SJSA1 (cell line): ENCODE results near the gene ZNF219. TPM values are rescaled to one million over a fixed set of nuclear protein-coding genes. Genes with fewer than 3 reads are reported as not detected.

Source experiments
- DNase-seq, 2 experiments: peaks; one replicate each; pipeline ENCODE4 v3.0.0-alpha.2; 2015 to 2020; ENCODE audit warnings: low spot score in 2 of 2, low read depth in 1 of 2
- H3K27ac ChIP-seq: fragments of 250-450 bp; sonication (Bioruptor Pico); 2 replicates; pipeline ENCODE4 v1.5.1; 2020; ENCODE audit warnings: mild to moderate bottlenecking, moderate library complexity
- H3K27me3 ChIP-seq: fragments of 250-450 bp; sonication (Bioruptor Pico); replicated peaks from 2 replicates; pipeline ENCODE4 v1.5.1; 2020; ENCODE audit warnings: mild to moderate bottlenecking, moderate library complexity
- H3K36me3 ChIP-seq: fragments of 250-450 bp; sonication (Bioruptor Pico); 2 replicates; pipeline ENCODE4 v1.5.1; 2020; ENCODE audit warnings: mild to moderate bottlenecking
- H3K4me1 ChIP-seq: fragments of 250-450 bp; sonication (Bioruptor Pico); replicated peaks from 2 replicates; pipeline ENCODE4 v1.6.1; 2021; ENCODE audit warnings: mild to moderate bottlenecking
- H3K4me3 ChIP-seq: fragments of 250-450 bp; sonication (Bioruptor Pico); 2 replicates; pipeline ENCODE4 v1.5.1; 2020; ENCODE audit warnings: mild to moderate bottlenecking
- H3K9me3 ChIP-seq: fragments of 250-450 bp; sonication (Bioruptor Pico); replicated peaks from 2 replicates; pipeline ENCODE4 v1.5.1; 2020; ENCODE audit warnings: mild to moderate bottlenecking
- total RNA-seq: library from RNA; depleted of rRNA; stranded (reverse); fragments of >200 nt; shearing (Covaris generic); gene quantifications from 2 replicates; pipeline ENCODE4 v1.2.3, GENCODE V29; 2014

ZNF219 gene
- total RNA-seq, 1 experiment from 2014 or later: 3.2 TPM

DNA sequence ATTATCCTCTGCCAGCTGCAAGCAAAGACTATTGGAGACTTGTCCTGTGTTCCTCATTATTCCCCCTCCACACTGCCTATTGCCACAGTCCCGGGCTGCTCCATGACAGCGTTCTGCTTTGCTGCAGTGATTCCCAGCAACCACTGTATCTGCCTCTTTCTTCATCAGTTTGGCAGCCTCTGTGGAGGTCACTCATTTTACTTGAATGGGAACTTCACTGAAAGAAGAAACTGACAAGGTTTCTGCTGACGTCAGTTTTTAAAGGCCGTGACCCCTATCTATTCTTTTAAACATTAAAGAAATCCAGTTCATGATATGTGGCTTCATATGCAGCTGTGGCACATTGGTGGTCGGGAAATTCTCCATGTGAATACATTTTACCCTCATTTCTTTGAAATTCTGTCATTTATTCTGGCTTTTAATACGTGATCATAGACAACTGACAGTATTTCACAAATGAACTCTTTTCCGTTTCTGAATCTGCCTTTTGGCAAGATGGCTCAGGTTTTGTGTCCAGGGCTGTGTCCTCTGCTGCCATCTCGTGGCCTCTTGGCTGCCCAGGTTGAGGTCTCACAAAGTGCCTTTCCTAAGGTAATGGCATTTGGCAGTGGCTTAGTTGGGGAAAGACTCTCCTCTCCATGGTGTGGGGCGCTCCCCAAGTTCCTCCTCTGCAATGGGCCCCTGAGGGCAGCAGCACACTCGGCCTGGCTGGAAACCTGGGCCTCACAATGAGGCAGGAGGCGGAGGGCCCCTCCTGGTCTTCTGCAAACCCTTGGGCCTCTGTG, 8.2 kb upstream of the ZNF219 start:
- Histone ChIP-seq H3K27ac (no peak overlapping the region), H3K9me3 (no peaks in the 10 kb centered on the region), H3K36me3 (no peaks in the 10 kb centered on the region), H3K27me3 (no peaks in the 10 kb centered on the region), H3K4me3 (no peak overlapping the region), H3K4me1 (peaks cover 23% of the 10 kb centered on the region)
- DNase-seq: peak; percentile 56 to 66

DNA sequence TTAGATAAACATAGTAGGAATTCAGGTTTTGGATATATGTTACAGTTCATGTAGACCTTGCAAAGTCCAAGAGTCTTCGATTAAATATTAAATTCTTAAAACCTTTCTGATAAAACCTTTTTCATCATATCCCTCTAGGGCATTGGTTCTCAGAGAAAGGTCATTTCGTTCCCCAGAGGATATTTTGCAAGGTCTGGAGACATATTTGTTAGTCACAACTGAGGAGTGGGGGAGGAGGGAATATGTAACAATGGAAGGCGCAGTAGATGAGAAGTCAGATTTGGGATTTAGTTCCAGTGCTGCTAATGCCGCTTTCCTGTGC, 7.7 kb upstream of the ZNF219 start:
- DNase-seq: no peak
- Histone ChIP-seq H3K27ac (no peak overlapping the region), H3K4me3 (no peak overlapping the region), H3K27me3 (no peaks in the 10 kb centered on the region), H3K9me3 (no peaks in the 10 kb centered on the region), H3K36me3 (no peaks in the 10 kb centered on the region), H3K4me1 (peaks cover 23% of the 10 kb centered on the region)

DNA sequence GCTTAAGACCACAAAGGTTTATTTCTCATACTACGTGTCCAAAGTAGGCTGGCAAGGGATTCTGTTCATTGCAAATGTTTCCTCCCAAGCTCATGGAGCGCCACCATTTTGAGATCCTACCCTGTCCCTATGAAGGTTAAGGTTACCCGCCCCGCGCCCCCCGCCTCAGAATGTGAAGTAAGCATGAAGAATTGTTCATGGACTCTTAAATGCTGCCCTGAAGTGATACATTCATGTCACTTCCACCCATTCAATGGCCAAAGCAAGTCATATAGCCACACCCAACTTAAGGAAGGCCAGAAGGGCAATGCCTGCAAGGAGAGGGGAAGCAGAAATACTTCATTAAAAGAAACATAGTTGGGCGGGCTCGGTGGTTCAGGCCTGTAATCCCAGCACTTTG, 6.6 kb upstream of the ZNF219 start:
- Histone ChIP-seq H3K4me3 (no peak overlapping the region), H3K27ac (no peak overlapping the region), H3K4me1 (peaks cover 23% of the 10 kb centered on the region), H3K27me3 (no peaks in the 10 kb centered on the region), H3K36me3 (no peaks in the 10 kb centered on the region), H3K9me3 (no peaks in the 10 kb centered on the region)
- no peak for DNase-seq

DNA sequence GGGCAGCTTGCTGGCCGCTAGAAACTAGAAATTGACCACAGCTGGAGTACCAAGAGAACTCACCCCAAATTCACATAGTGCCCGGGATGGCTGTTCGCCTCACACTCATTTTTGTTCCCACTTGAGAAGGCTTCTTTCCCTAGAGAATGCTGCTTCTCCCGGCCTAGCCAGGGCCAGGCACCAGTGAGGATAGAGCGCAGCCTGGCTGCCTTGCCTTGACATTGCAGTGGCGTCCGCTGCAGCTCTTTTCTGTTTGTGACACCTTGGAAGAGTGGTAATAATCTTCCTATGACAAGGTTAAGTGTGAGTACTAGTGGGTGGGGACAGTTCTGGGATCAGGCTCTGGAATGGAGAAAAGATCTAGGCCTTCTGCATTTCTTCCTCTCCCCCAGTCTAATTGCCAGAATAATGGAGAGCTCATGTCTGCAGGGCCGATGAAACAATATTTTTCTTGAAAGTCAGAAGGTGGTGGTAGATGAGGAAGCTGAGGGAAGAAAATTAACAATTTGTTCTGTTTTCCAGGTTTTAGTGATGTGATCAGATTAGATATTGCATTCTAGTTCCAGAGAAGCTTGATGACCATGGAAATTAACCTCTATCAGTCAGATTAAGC, 6.1 kb upstream of the ZNF219 start:
- no peaks in the 10 kb centered on the region for H3K27me3 ChIP-seq
- peak; percentile 65 to 72 for DNase-seq
- peaks cover 23% of the 10 kb centered on the region for H3K4me1 ChIP-seq
- H3K4me3 ChIP-seq: peak overlapping the region; percentile 45
- H3K9me3 ChIP-seq: no peaks in the 10 kb centered on the region
- H3K36me3 ChIP-seq: no peaks in the 10 kb centered on the region
- H3K27ac ChIP-seq: peak overlapping the region; percentile 99

DNA sequence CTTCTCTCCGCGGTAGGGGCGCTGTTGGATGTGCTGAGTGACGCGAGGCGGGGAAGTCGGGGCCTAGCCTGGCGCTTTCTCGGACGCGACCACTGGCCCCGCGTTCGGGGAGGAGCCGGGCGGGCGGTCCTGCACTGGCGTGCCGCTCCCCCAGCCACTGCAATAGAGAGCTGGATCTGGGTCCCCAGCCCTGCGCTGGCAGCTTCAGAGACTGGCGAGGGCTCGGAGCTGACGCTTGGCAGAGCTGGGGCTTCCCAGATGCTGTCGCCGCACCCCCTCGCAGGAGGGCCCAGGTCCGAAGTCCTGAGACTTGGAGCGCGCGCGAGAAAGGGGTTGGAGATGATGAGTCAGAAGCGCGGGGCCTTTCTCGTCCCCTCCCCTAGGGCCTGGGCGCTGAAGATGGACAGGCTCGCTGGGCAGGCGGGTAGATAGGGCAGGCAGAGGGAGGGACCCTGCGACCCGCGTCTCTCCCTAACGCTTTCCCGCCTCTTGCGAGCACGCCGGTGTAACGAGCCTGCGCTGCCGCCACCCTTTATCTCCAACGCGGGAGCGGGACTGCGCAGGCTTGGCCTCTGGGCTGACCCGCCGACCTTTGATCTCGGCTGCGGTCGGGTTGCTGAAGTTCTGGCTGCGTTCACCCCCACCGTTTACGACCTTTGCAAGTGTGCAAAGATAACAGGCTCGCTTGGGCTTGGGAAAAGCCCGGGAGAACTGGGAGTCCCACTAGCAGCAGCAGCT, 5.4 kb upstream of the ZNF219 start:
- Histone ChIP-seq H3K4me3 (peak overlapping the region; percentile 45), H3K4me1 (peaks cover 29% of the 10 kb centered on the region), H3K27me3 (peaks cover 3% of the 10 kb centered on the region; the same call in 1 of the 2 replicates), H3K36me3 (no peaks in the 10 kb centered on the region), H3K27ac (peak overlapping the region; percentile 99), H3K9me3 (no peaks in the 10 kb centered on the region)
- peak; percentile 96 to 99 for DNase-seq

DNA sequence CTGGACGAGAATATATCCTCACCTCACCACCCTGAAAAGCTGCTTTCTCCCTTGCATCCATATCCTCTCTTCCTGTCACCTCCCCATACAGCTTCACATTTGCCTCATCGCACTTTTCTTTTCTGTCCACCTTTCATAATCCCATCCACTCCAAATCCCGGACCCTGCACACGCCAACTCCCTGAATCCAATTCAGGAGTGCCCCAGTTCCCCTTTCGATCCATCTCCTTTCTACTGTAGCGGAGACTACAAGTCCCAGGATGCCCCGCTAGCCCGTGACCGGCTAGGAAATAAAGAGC, 4.9 kb upstream of the ZNF219 start:
- Histone ChIP-seq H3K27me3 (peaks cover 5% of the 10 kb centered on the region; the same call in 1 of the 2 replicates), H3K36me3 (no peaks in the 10 kb centered on the region), H3K27ac (peak overlapping the region; percentile 99), H3K9me3 (no peaks in the 10 kb centered on the region), H3K4me1 (peaks cover 30% of the 10 kb centered on the region), H3K4me3 (peak overlapping the region; percentile 45)
- DNase-seq: no peak

DNA sequence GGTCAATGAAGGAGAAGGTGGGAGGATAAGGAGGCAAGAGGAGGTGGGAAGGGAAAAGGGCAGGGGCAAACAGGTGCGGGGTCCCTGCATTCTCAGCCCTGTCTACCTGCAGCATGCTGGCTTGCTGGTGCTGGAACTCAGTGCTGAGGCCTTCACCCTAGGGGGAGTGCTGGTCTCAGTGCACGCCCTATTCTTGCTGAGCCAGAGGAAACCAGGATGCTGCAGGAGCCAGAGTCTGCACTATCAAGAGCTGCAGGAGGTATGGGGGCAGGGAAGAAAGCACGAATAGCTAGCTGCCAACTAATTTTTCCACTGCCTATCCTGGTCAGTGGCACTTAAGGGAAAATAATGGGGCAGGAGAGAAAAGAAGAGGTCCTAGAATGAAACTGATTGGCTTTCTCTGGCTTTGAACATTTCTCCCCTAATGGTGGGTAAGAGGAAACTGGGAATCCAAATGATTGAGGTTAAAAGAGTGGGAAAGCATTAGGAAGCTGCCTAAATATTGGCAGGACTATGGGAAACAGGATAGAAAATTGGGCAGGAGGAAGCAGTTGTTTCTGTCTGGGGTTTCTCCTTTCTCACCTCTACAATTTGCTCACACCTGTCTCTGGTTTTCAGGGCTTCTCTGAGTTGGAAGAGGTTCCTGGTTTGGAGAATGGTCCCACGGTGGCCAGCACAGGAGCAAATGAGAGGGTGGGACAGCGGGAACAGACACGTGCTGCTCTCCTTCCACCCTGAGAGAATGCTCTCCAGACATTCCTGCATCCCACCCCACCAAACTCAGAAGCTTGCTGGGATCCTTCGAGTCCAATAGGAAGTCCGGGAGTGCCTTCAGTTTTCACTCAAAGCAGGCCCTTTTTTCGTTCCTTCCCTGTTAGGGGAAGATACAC, 4.3 kb upstream of the ZNF219 start:
- peaks cover 30% of the 10 kb centered on the region for H3K4me1 ChIP-seq
- no peak for DNase-seq
- no peak overlapping the region for H3K27ac ChIP-seq
- peak overlapping the region; percentile 45 for H3K4me3 ChIP-seq
- H3K27me3 ChIP-seq: peaks cover 5% of the 10 kb centered on the region; the same call in 1 of the 2 replicates
- H3K36me3 ChIP-seq: no peaks in the 10 kb centered on the region
- no peaks in the 10 kb centered on the region for H3K9me3 ChIP-seq

DNA sequence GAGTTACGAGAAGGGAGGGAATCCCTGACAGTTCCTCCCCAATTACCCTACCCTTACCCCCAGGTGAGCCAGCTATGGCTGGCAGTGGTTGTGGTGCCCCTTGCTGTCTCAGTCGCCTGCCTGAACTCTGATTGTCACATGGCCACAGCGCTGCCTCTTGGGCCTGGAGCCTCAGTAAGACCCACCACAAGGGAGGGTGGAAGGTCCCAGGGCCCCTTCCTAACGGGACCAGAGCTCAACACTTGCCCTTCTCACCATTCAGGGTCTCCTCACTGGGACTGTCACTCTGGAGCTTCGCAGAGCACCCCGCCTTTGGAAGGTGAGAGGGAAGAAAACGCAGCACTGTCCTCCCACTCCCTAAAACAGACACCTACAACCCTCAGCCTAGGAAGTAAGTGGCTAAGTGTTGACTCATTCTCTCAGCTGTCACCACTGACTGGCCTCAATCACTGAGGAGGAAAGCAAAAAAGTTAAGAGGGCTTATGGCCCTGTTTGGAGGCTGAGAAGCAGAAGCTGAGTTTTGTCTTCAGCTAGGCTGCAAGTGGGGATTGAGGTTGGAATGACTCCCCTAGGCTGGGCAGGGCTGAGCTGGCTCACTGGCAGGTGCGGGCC, 3.5 kb upstream of the ZNF219 start:
- H3K36me3 ChIP-seq: no peaks in the 10 kb centered on the region
- H3K4me1 ChIP-seq: peaks cover 30% of the 10 kb centered on the region
- DNase-seq: no peak

DNA sequence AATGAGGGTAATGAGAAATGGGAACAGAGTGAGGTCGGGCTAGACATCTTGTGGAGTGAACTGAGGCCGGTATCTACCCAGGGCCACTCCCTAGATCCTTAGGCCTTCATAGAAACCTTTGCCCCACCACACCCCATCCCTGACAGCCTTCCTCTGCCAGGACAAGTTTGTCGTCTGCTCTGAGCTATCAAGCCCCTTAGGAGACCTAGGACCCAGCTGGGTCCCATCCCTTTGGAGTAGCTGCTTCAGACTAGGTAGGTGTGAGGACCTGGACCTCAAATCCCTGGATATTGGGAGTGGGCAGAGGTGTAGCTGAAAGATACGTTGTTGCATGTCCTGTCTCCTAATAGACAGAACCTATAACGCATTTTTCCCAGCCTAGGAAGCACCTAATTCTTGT, 2.5 kb upstream of the ZNF219 start, which contains the start of gene TMEM253:
Gene TMEM253 (plus strand): TSS at position 136 of the 400 bp plus-strand sequence. CDS start 278 bp downstream, outside the sequence.
- no peak for DNase-seq
- Histone ChIP-seq H3K36me3 (no peaks in the 10 kb centered on the region), H3K27me3 (peaks cover 5% of the 10 kb centered on the region; the same call in 1 of the 2 replicates), H3K27ac (no peak within 1 kb of the TSS), H3K4me3 (no peak within 1 kb of the TSS), H3K4me1 (peaks cover 23% of the 10 kb centered on the region), H3K9me3 (no peaks in the 10 kb centered on the region)

More for the DNA sequence above, 3.5 kb upstream of the ZNF219 start:
- H3K27me3 ChIP-seq: peaks cover 5% of the 10 kb centered on the region; the same call in 1 of the 2 replicates
- no peak overlapping the region for H3K27ac ChIP-seq
- no peak overlapping the region for H3K4me3 ChIP-seq
- H3K9me3 ChIP-seq: no peaks in the 10 kb centered on the region

DNA sequence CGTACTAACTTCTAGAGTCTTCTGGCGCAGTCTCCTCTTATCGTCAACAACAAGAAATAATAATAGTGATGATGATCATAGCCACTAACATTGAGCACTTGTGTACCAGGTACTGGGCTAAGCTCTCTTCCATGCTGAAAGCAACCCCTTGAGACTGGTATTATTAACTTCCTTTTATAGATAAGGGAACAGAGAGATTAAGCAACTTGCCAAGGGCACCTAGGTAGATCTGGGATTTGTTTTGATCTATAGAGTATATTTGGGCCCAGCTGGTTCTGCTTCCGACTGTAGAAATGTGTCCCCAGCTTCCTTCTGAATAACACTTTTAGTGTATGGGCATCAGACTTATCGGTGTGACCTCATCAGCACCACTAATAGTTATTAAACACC, 1.1 kb upstream of the ZNF219 start:
- H3K4me1 ChIP-seq: peaks cover 20% of the 10 kb centered on the region
- H3K9me3 ChIP-seq: no peaks in the 10 kb centered on the region
- no peak for DNase-seq
- peaks cover 5% of the 10 kb centered on the region; the same call in 1 of the 2 replicates for H3K27me3 ChIP-seq
- H3K4me3 ChIP-seq: no peak overlapping the region
- H3K27ac ChIP-seq: no peak overlapping the region
- H3K36me3 ChIP-seq: no peaks in the 10 kb centered on the region

DNA sequence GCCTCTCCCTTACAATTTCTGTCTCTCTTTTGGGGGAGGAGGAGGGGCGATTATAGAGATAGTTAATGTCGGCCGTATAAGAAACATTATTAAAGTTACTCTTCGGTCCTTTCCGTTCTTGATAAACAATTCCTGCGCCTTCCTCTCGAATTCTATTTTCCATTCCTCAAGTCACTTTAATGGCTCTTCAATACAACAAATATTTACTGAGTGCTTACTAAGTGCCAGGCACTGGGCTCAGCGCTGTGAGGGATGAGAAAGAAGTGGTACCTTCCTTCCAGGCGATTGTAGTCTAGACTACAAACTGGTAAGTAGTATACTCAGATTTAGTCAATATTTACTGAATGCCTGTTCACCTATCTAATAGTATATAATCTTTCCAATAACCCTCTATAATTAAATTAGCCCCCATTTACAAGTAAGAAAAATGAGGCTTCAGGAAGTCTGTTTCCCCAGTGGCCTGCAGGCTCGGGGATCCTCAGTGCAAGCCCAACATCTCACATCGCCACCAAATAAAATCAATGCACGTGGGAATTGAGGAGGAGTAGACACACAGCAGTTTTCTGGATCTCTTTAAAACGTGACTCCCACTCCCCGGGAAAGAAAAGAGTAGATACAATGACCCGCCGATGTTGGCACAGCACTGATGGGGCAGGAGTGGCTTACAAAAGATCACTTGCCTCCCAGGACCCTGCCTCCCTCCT, 589 bp upstream of the ZNF219 start:
- Histone ChIP-seq H3K27me3 (peaks cover 5% of the 10 kb centered on the region; the same call in 1 of the 2 replicates), H3K4me1 (peaks cover 17% of the 10 kb centered on the region), H3K9me3 (no peaks in the 10 kb centered on the region), H3K4me3 (peak overlapping the region; percentile 39), H3K36me3 (no peaks in the 10 kb centered on the region), H3K27ac (no peak overlapping the region)
- DNase-seq: no peak

DNA sequence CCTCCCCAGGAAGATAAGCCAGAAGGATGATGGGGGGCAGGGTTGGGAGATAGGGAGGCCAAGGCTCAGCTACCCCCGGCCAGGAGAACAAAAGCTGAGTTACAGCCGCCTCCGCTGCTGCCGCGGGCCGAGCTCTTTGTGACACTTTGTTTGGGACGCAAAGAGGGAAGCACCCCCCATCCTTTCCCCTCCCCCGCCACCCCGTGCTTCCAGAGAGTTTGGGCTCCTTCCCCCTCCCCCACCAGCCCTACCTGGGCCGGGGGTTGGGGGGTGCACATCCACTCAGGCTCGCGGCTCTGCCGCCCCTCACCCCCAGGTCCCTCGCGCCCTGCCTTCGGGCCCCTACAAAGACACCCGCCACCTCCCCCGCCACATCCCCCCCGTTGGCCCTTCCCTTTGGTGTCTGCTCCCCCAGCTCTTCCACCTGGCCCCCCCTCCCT, 799 bp downstream of the ZNF219 start:
- H3K36me3 ChIP-seq: no peaks in the 10 kb centered on the region
- no peak overlapping the region for H3K4me3 ChIP-seq
- H3K27me3 ChIP-seq: peaks cover 5% of the 10 kb centered on the region; the same call in 1 of the 2 replicates
- H3K4me1 ChIP-seq: peaks cover 8% of the 10 kb centered on the region
- no peaks in the 10 kb centered on the region for H3K9me3 ChIP-seq
- no peak overlapping the region for H3K27ac ChIP-seq
- no peak for DNase-seq
